Measurements from ENCODE around the gene WWOX. TPM values are rescaled to one million over a fixed set of nuclear protein-coding genes. Genes with fewer than 3 reads are reported as not detected.

Gene WWOX
- total RNA-seq, 2 donors from 2014 or later, result 23.0 to 31.7 TPM

DNA sequence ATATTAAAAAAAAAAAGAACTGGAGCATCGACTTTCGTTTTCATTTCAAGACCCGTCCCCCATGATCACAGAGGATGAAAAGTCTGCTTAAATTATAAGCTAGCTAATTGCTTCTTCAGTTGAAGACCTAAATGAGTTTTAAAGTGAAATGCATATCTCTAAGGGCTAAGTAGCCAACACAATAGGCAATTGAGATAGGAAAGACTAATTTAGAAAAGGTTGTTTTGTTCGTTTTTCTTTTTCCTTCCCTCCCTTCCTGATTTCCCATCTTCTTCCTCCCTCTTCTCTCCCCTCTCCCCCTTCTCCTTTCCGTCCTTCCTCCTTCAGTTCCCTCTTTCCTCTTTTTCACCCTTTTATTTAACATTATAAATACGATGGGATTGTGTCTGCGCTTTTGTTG lies 377.2 kb downstream of the WWOX start:
- H3K4me1 Mint-ChIP-seq (ENCODE audit: low read depth in 2 of 2), result no peaks in the 10 kb centered on the region
- ATAC-seq, result no peak

GRCh38 chr16:78478267-78478861 lies 378.9 kb downstream of the WWOX start:
- no peak overlapping the region for H3K4me3 Mint-ChIP-seq
- no peaks in the 10 kb centered on the region for H3K9me3 Mint-ChIP-seq
- H3K36me3 Mint-ChIP-seq, result no peaks in the 10 kb centered on the region
- no peak overlapping the region for H3K27ac Mint-ChIP-seq
- H3K27me3 Mint-ChIP-seq, result no peaks in the 10 kb centered on the region
- ATAC-seq, result no peak
- no peak for DNase-seq (ENCODE audit: low spot score)
- H3K4me1 Mint-ChIP-seq (ENCODE audit: low read depth in 2 of 2), result no peaks in the 10 kb centered on the region

More for the DNA sequence above, 377.2 kb downstream of the WWOX start:
- Mint-ChIP-seq H3K36me3 (no peaks in the 10 kb centered on the region), H3K9me3 (no peaks in the 10 kb centered on the region), H3K4me3 (no peak overlapping the region), H3K27ac (no peak overlapping the region), H3K27me3 (no peaks in the 10 kb centered on the region)
- DNase-seq (ENCODE audit: low spot score), result no peak

DNA sequence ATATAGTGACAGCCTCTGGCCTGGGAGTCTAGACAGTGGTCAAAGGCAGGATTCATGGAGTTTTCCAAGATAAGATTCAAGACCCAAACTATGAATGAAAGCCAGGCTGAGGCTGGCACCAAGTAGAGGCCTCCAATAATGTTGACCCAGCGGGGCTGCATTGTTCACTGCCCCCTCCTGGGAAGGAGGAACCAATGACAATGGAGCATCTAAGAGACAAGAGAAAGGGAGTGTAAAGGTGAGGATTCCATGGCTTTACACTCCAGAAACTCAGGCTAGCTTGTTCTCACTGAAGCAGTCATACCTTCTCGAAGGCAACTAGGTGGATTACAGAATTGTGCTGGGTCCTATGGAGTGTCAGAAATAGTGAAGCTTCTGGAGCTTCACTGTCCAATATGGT lies 380.3 kb downstream of the WWOX start:
- DNase-seq (ENCODE audit: low spot score) (no peak), ATAC-seq (no peak)
- H3K36me3 Mint-ChIP-seq, result no peaks in the 10 kb centered on the region
- no peaks in the 10 kb centered on the region for H3K4me1 Mint-ChIP-seq (ENCODE audit: low read depth in 2 of 2)
- H3K4me3 Mint-ChIP-seq, result no peak overlapping the region
- H3K27ac Mint-ChIP-seq, result no peak overlapping the region
- no peaks in the 10 kb centered on the region for H3K9me3 Mint-ChIP-seq
- H3K27me3 Mint-ChIP-seq, result no peaks in the 10 kb centered on the region

DNA sequence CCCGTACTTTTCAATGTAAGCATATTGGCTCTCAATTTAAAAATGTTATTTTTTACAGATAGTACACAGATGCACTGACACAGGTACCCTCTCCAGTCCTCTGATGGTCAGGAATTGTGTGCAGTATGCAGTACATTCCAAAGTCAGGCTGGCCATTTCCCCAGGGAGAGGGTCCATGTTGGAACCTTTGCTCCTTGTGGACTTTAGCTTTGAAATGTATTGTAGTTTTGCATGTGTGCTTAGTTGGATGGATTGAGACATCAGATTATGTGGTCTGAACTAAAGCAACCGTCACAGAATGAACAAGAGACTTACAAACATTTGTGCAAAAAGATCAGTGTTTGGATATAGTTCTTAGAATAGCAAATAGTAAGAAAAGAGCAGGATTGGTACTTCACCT lies 381.1 kb downstream of the WWOX start:
- no peaks in the 10 kb centered on the region for H3K4me1 Mint-ChIP-seq (ENCODE audit: low read depth in 2 of 2)
- DNase-seq (ENCODE audit: low spot score) (no peak), ATAC-seq (no peak)
- no peak overlapping the region for H3K27ac Mint-ChIP-seq
- H3K36me3 Mint-ChIP-seq, result no peaks in the 10 kb centered on the region
- no peaks in the 10 kb centered on the region for H3K9me3 Mint-ChIP-seq
- H3K4me3 Mint-ChIP-seq, result no peak overlapping the region
- no peaks in the 10 kb centered on the region for H3K27me3 Mint-ChIP-seq

DNA sequence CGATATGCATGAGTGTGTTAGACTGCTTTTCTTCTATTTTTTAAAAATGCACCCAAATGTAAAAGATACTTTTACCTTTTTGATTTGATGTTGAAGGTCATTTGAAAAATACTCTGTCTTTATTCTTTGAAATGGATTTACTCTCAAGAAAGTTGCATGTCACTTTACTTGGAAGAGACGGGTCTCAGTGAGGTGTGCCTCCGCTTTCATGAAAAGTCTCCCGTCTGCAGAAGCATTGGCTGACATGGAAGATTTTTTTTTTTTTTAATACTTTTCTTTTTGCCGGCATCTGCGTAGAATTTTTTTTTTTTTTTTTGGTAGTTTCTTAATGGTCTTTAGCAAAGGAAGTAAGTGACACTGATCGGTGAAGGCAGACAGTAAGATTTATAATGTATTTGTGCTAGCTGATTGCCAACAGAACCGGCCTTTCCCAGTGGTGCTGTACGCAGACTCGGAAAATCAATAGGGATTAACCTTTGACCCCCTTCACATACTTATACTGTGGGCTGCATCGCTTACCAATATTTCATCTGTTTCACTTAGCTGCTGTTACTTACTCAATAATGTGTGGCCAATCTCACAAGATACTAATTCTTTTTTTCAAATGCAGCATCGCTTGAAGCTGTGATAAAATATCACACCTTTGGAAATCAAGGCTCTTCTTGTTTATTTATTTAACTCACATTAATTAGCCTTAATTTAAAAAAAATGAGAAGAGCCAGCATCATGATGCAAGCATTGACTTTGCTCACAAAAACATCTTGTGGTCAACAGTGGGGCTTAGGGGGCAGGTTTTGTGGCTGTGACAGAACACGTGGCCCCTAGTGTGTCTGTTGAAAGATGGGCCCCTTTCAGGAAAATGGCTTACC lies 383.9 kb downstream of the WWOX start:
- H3K9me3 Mint-ChIP-seq, result no peaks in the 10 kb centered on the region
- H3K4me3 Mint-ChIP-seq, result no peak overlapping the region
- DNase-seq (ENCODE audit: low spot score) (no peak), ATAC-seq (no peak)
- H3K36me3 Mint-ChIP-seq, result no peaks in the 10 kb centered on the region
- H3K27ac Mint-ChIP-seq, result no peak overlapping the region
- no peaks in the 10 kb centered on the region for H3K27me3 Mint-ChIP-seq
- no peaks in the 10 kb centered on the region for H3K4me1 Mint-ChIP-seq (ENCODE audit: low read depth in 2 of 2)

DNA sequence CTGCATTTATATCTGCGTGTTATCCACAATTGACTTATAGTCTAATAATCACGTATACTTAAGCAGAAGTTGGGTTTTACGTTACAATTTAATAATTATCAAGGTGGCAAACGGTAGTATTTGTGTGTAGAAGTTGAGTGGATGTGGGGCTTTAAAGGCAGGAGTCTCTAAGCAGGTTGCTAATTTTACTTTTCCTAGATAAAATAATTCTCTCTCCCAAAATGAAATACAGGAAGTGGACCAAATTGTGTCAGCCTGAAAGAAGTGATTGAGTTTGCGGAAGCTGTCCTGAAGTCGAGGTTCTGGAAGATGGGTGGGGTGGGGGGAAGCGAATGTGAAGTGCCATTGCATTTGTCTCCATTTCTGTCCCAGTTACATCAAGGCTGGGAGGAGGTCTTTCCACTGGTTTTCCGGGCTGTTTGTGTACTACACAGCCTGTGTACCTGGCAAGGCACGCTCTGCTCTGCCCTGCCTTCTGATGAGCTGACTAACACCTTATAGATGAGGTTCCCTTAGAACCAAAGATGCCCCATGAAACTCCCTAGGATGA lies 385.1 kb downstream of the WWOX start:
- Mint-ChIP-seq H3K27ac (no peak overlapping the region), H3K4me3 (no peak overlapping the region), H3K4me1 (ENCODE audit: low read depth in 2 of 2) (no peaks in the 10 kb centered on the region), H3K9me3 (no peaks in the 10 kb centered on the region), H3K27me3 (no peaks in the 10 kb centered on the region), H3K36me3 (no peaks in the 10 kb centered on the region)
- ATAC-seq, result no peak
- DNase-seq (ENCODE audit: low spot score), result no peak

GRCh38 chr16:78485188-78485916 lies 385.9 kb downstream of the WWOX start:
- no peaks in the 10 kb centered on the region for H3K4me1 Mint-ChIP-seq (ENCODE audit: low read depth in 2 of 2)
- no peak for DNase-seq (ENCODE audit: low spot score)

DNA sequence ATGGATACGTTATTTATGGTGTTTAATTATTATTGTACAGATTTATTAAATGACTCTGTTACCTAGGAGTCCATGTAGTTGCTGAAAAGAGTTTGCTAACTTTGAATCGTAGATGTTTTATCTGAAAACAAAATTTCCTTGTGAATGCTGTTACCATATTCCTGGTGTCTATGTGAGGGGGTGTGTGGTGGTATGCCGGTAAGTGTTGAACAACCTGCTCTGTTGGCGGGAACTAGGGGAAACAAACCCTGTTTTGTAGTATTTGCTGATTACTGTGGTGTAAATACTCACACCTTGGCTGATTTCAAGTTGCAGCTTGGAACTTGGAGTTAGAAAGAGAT lies 386.4 kb downstream of the WWOX start:
- no peaks in the 10 kb centered on the region for H3K27me3 Mint-ChIP-seq
- H3K27ac Mint-ChIP-seq, result no peak overlapping the region
- H3K9me3 Mint-ChIP-seq, result no peaks in the 10 kb centered on the region
- H3K4me3 Mint-ChIP-seq, result no peak overlapping the region
- DNase-seq (ENCODE audit: low spot score) (no peak), ATAC-seq (no peak)
- H3K4me1 Mint-ChIP-seq (ENCODE audit: low read depth in 2 of 2), result no peaks in the 10 kb centered on the region
- H3K36me3 Mint-ChIP-seq, result no peaks in the 10 kb centered on the region

More at GRCh38 chr16:78485188-78485916, 385.9 kb downstream of the WWOX start:
- Mint-ChIP-seq H3K27me3 (no peaks in the 10 kb centered on the region), H3K27ac (no peak overlapping the region), H3K4me3 (no peak overlapping the region), H3K9me3 (no peaks in the 10 kb centered on the region), H3K36me3 (no peaks in the 10 kb centered on the region)
- no peak for ATAC-seq

DNA sequence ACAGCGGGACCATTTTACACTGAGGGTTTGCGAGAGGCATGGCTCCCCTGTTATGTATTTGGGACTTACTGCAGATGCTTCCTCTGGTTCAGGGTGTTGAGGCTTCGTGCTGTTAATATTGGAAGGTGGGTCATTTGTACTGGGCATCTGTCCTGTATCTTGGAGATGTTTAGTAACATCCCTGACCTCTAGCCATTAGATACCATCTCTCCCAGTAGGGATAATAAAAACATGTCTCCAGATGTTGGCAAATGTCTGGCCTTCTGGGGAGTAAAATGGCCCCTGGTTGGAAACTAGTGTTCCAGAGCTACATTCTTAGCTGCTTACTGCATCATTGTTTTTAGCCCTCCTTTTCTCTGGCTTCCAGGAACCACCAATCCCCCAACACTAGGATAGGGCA lies 388.0 kb downstream of the WWOX start:
- ATAC-seq, result no peak
- H3K27ac Mint-ChIP-seq, result no peak overlapping the region
- no peaks in the 10 kb centered on the region for H3K9me3 Mint-ChIP-seq
- no peaks in the 10 kb centered on the region for H3K4me1 Mint-ChIP-seq (ENCODE audit: low read depth in 2 of 2)
- H3K36me3 Mint-ChIP-seq, result no peaks in the 10 kb centered on the region
- H3K4me3 Mint-ChIP-seq, result no peak overlapping the region
- H3K27me3 Mint-ChIP-seq, result no peaks in the 10 kb centered on the region
- DNase-seq (ENCODE audit: low spot score), result no peak

- no peaks in the 10 kb centered on the region for H3K4me1 Mint-ChIP-seq (ENCODE audit: low read depth in 2 of 2)
- H3K4me3 Mint-ChIP-seq, result no peak overlapping the region
- H3K27ac Mint-ChIP-seq, result no peak overlapping the region
- ATAC-seq, result no peak
- H3K27me3 Mint-ChIP-seq, result no peaks in the 10 kb centered on the region
- no peaks in the 10 kb centered on the region for H3K9me3 Mint-ChIP-seq
- H3K36me3 Mint-ChIP-seq, result no peaks in the 10 kb centered on the region
- DNase-seq (ENCODE audit: low spot score), result no peak
Observed at GRCh38 chr16:78489072-78489471, 389.6 kb downstream of the WWOX start.

DNA sequence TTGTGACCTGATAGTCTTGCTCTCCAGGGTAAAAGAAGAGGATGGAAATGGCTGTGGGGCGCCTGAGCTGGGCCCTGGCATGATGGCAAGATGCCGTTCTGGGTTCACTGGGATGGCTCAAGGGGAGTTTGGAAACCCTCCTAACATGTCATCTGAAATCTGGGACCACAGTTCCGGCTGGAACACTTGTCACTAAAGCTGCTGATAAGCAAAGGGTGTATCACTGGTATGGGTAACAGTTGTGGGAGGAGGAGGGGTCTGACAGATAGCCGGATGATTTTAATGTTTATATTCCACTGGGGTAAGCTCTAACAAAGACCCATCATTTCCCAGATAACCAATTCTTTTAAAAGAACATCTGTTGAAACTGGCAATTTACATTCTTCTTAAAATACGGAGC lies 390.2 kb downstream of the WWOX start:
- Mint-ChIP-seq H3K4me3 (no peak overlapping the region), H3K9me3 (no peaks in the 10 kb centered on the region), H3K27ac (no peak overlapping the region), H3K36me3 (no peaks in the 10 kb centered on the region), H3K27me3 (no peaks in the 10 kb centered on the region), H3K4me1 (ENCODE audit: low read depth in 2 of 2) (no peaks in the 10 kb centered on the region)
- DNase-seq (ENCODE audit: low spot score) (no peak), ATAC-seq (no peak)

GRCh38 chr16:78490431-78490830 lies 391.0 kb downstream of the WWOX start:
- ATAC-seq, result no peak
- Mint-ChIP-seq H3K27me3 (no peaks in the 10 kb centered on the region), H3K36me3 (no peaks in the 10 kb centered on the region), H3K4me1 (ENCODE audit: low read depth in 2 of 2) (no peaks in the 10 kb centered on the region), H3K4me3 (no peak overlapping the region), H3K27ac (no peak overlapping the region), H3K9me3 (no peaks in the 10 kb centered on the region)
- no peak for DNase-seq (ENCODE audit: low spot score)

DNA sequence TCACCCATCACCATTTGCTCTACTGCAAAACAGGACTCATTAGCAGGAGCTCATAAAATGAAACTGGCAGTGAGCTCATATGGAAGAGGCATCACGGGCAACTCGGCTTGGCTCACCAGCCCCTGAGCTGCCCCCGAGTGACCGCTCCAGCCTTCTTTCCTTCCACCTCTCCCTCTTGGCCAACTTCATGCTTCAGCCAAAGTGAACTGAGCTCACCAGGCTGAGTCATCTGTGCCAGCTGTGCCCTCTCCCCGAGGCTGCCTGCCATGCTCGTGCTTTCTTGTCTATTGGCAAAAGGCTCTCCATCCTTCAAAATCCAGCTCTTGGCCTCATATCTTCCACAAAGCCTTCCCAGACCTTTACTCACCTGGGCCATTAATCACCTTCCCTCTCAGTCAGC lies 391.4 kb downstream of the WWOX start:
- ATAC-seq (no peak), DNase-seq (ENCODE audit: low spot score) (no peak)
- no peak overlapping the region for H3K4me3 Mint-ChIP-seq
- H3K36me3 Mint-ChIP-seq, result no peaks in the 10 kb centered on the region
- H3K9me3 Mint-ChIP-seq, result no peaks in the 10 kb centered on the region
- no peak overlapping the region for H3K27ac Mint-ChIP-seq
- H3K4me1 Mint-ChIP-seq (ENCODE audit: low read depth in 2 of 2), result no peaks in the 10 kb centered on the region
- H3K27me3 Mint-ChIP-seq, result no peaks in the 10 kb centered on the region

GRCh38 chr16:78493573-78493972 lies 394.1 kb downstream of the WWOX start:
- H3K36me3 Mint-ChIP-seq, result no peaks in the 10 kb centered on the region
- no peak overlapping the region for H3K27ac Mint-ChIP-seq
- ATAC-seq, result no peak
- H3K9me3 Mint-ChIP-seq, result no peaks in the 10 kb centered on the region
- no peaks in the 10 kb centered on the region for H3K4me1 Mint-ChIP-seq (ENCODE audit: low read depth in 2 of 2)
- no peaks in the 10 kb centered on the region for H3K27me3 Mint-ChIP-seq
- H3K4me3 Mint-ChIP-seq, result no peak overlapping the region
- no peak for DNase-seq (ENCODE audit: low spot score)
